H1 (cell line): ENCODE results near the gene MIA3. TPM values are rescaled to one million over a fixed set of nuclear protein-coding genes. Genes with fewer than 3 reads are reported as not detected.

ENCODE experiments used
- GABPA ChIP-seq: IDR thresholded peaks from 2 replicates; pipeline ENCODE4 v1.6.1; 2011; ENCODE audit warnings: mild to moderate bottlenecking, low read length, moderate library complexity, borderline replicate concordance; ENCODE audit not compliant: insufficient read depth
- HDAC2 ChIP-seq, 2 experiments: fragments of 300-600 bp in 1 of 2; sonication (generic) in 1 of 2; IDR thresholded peaks; 2 replicates each; pipeline ENCODE4 v1.6.1; 2011 to 2012; ENCODE audit warnings: low read depth in 2 of 2, low read length in 2 of 2, mild to moderate bottlenecking in 2 of 2, moderate library complexity in 2 of 2, borderline replicate concordance in 1 of 2, inconsistent platforms in 1 of 2
- KDM4A ChIP-seq: IDR thresholded peaks from one replicate; pipeline ENCODE4 v1.7.1; 2012; ENCODE audit warnings: low read depth, mild to moderate bottlenecking, moderate library complexity, low read length, inconsistent platforms; ENCODE audit not compliant: severe bottlenecking
- RXRA ChIP-seq: IDR thresholded peaks from 2 replicates; pipeline ENCODE4 v1.6.1; 2011; ENCODE audit warnings: low read depth, mild to moderate bottlenecking, low read length, moderate library complexity; ENCODE audit not compliant: insufficient read depth
- polyA plus RNA-seq, 7 experiments: library from polyadenylated mRNA; depleted of rRNA in 3 of 7; stranded (reverse) in 5 of 7; unstranded in 2 of 7; fragments of >200 nt in 5 of 7; fragments of 200-250 nt in 2 of 7; gene quantifications; 1 replicate in 5 of 7; 2 replicates in 1 of 7; 4 replicates in 1 of 7; pipeline versions ENCODE4 v1.2.1 to v1.2.3, GENCODE V29; 2011 to 2013; ENCODE audit warnings: missing spikeins in 2 of 7, mixed read lengths in 2 of 7
- total RNA-seq: library from RNA; stranded (reverse); fragmentation: NEBNext Ultra II Directional; extraction: Animal tissue kit (Norgen Biotek cat#: 25700); gene quantifications from 2 replicates; pipeline ENCODE4 v1.2.1, GENCODE V29; 2021

Gene MIA3
- total and polyA plus RNA-seq, 2 of the 8 experiments (the other 6 are each of a cell fraction or from before 2014, with no cell fraction given): 69.0 to 105 TPM

- TF ChIP-seq HDAC2 (IDR thresholded peaks at IDR 0.05; ENCODE audit: borderline replicate concordance in 1 of 2, low read depth in 2 of 2, low read length in 2 of 2) (no peak), KDM4A (no peak), GABPA (no peak), RXRA (no peak)
- TF ChIP-seq, all 59 proteins: peak for 0
Measured at GRCh38 chr1:222627232-222627631, 9.3 kb downstream of the MIA3 start (continued).
